Adrenal gland (tissue), 5 donors: ENCODE data around the gene ACTL6A.

Experiments
- CTCF ChIP-seq, 6 experiments: fragments of 450-650 bp in 4 of 6; fragments of 200-600 bp in 2 of 6; sonication (generic) in 1 of 6; IDR thresholded peaks; 1 replicate in 5 of 6; 2 replicates in 1 of 6; pipeline versions ENCODE4 v1.5.1 to v1.8.0; 2016 to 2021; ENCODE audit warnings: antibody characterized with exemption in 6 of 6, mild to moderate bottlenecking in 2 of 6, moderate library complexity in 1 of 6
- POLR2A ChIP-seq, 2 donors: fragments of 450-650 bp; IDR thresholded peaks; one replicate each; pipeline ENCODE4 v1.6.1; 2017; ENCODE audit warnings: antibody characterized with exemption in 2 of 2, mild to moderate bottlenecking in 2 of 2, moderate library complexity in 1 of 2
- donor health status: DM: no; HTN: no; CAD: no.

GRCh38 chr3:179603831-179604230, 41.1 kb downstream of the ACTL6A start:
- TF ChIP-seq POLR2A (IDR thresholded peaks at IDR 0.05) (no peak), CTCF (IDR thresholded peaks at IDR 0.05) (no peak)
